HL-60 (cell line): ENCODE measurements around the gene TBC1D22A.

Experiments used
- DNase-seq, 2 experiments: peaks; one replicate each; pipeline ENCODE4 v3.0.0-alpha.2; 2010 to 2020; ENCODE audit warnings: low read depth in 1 of 2, low spot score in 1 of 2
- H3K27ac ChIP-seq: fragments of 250-450 bp; sonication (Bioruptor Pico); replicated peaks from 2 replicates; pipeline ENCODE4 v1.5.1; 2020; ENCODE audit warnings: mild to moderate bottlenecking, moderate library complexity
- H3K27me3 ChIP-seq: fragments of 250-450 bp; sonication (Bioruptor Pico); 2 replicates; pipeline ENCODE4 v1.5.1; 2021; ENCODE audit warnings: mild to moderate bottlenecking, moderate library complexity; ENCODE audit not compliant: insufficient read depth, poor library complexity, severe bottlenecking
- H3K4me3 ChIP-seq: replicated peaks from 2 replicates; pipeline ENCODE4 v1.5.1; 2011; ENCODE audit warnings: mild to moderate bottlenecking, control low read depth, low read length; ENCODE audit not compliant: insufficient read depth
- GABPA ChIP-seq: IDR thresholded peaks from 2 replicates; pipeline ENCODE4 v1.6.1; 2012; ENCODE audit warnings: low read depth
- POLR2AphosphoS5 ChIP-seq: IDR thresholded peaks from 2 replicates; pipeline ENCODE4 v1.6.1; 2012; ENCODE audit warnings: low read depth
- SPI1 ChIP-seq: IDR thresholded peaks from 2 replicates; pipeline ENCODE4 v1.6.1; 2012; ENCODE audit warnings: low read depth, mild to moderate bottlenecking, borderline replicate concordance
- TF ChIP-seq, protein P1 (sequence below): IDR thresholded peaks from one replicate; pipeline ENCODE4 v1.5.1; 2011; ENCODE audit warnings: low read length, control low read depth, inconsistent platforms; ENCODE audit not compliant: insufficient read depth
- TF ChIP-seq, protein P2 (sequence below): IDR thresholded peaks from 2 replicates; pipeline ENCODE4 v1.6.1; 2012; ENCODE audit warnings: low read depth; ENCODE audit not compliant: insufficient replicate concordance

Gene TBC1D22A

DNA sequence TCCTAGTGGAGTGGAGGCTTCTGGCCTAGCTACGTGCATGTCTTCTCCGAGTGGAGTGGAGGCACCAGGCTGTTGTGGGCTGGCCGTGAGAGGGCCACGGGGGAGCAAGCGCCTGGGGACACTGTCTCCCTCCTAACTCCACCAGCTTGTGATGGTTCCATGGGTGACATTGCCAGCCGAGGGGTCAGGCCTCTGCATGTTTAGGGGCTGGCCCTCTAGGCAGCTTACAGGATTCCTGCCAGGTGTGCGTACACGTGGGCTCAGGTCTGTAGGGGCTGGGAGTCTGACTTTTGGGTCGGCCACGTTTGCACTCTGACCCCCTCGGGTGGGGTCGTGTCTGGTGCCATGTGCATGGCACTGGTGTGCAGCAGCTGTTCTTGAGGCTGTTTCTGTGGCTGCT lies 31.6 kb downstream of the TBC1D22A start:
- Histone ChIP-seq H3K4me3 (no peak overlapping the region), H3K27ac (no peak overlapping the region), H3K27me3 (no peaks in the 10 kb centered on the region)
- TF ChIP-seq, protein P1, sequence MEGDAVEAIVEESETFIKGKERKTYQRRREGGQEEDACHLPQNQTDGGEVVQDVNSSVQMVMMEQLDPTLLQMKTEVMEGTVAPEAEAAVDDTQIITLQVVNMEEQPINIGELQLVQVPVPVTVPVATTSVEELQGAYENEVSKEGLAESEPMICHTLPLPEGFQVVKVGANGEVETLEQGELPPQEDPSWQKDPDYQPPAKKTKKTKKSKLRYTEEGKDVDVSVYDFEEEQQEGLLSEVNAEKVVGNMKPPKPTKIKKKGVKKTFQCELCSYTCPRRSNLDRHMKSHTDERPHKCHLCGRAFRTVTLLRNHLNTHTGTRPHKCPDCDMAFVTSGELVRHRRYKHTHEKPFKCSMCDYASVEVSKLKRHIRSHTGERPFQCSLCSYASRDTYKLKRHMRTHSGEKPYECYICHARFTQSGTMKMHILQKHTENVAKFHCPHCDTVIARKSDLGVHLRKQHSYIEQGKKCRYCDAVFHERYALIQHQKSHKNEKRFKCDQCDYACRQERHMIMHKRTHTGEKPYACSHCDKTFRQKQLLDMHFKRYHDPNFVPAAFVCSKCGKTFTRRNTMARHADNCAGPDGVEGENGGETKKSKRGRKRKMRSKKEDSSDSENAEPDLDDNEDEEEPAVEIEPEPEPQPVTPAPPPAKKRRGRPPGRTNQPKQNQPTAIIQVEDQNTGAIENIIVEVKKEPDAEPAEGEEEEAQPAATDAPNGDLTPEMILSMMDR, result no peak
- TF ChIP-seq GABPA, result no peak
- no peak for TF ChIP-seq POLR2AphosphoS5
- TF ChIP-seq SPI1, result no peak
- TF ChIP-seq, protein P2, sequence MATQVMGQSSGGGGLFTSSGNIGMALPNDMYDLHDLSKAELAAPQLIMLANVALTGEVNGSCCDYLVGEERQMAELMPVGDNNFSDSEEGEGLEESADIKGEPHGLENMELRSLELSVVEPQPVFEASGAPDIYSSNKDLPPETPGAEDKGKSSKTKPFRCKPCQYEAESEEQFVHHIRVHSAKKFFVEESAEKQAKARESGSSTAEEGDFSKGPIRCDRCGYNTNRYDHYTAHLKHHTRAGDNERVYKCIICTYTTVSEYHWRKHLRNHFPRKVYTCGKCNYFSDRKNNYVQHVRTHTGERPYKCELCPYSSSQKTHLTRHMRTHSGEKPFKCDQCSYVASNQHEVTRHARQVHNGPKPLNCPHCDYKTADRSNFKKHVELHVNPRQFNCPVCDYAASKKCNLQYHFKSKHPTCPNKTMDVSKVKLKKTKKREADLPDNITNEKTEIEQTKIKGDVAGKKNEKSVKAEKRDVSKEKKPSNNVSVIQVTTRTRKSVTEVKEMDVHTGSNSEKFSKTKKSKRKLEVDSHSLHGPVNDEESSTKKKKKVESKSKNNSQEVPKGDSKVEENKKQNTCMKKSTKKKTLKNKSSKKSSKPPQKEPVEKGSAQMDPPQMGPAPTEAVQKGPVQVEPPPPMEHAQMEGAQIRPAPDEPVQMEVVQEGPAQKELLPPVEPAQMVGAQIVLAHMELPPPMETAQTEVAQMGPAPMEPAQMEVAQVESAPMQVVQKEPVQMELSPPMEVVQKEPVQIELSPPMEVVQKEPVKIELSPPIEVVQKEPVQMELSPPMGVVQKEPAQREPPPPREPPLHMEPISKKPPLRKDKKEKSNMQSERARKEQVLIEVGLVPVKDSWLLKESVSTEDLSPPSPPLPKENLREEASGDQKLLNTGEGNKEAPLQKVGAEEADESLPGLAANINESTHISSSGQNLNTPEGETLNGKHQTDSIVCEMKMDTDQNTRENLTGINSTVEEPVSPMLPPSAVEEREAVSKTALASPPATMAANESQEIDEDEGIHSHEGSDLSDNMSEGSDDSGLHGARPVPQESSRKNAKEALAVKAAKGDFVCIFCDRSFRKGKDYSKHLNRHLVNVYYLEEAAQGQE, result no peak
- DNase-seq, result no peak

DNA sequence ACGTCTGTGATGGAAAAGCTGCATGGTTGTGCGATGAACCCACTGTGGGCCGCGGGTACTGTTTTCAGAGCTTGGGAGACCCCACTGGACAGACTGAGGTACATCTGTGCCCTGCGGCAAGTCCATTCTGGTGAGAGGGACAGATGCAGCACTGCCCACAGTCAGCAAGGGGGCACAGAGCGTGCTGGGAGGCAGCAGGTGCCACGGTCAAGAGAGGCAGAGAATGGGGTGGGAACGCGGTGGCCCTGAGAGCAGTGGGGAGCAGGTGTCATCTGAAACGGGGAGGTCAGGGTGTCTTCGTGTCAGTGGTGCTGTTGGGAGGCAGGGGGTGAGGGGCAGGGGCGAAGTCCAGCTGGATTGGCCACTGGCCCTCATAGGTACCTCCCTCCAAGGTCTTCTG lies 32.0 kb downstream of the TBC1D22A start:
- Histone ChIP-seq H3K27ac (no peak overlapping the region), H3K27me3 (no peaks in the 10 kb centered on the region), H3K4me3 (no peak overlapping the region)
- no peak for DNase-seq
- TF ChIP-seq GABPA, result no peak
- TF ChIP-seq SPI1, result no peak
- no peak for TF ChIP-seq POLR2AphosphoS5
- TF ChIP-seq, protein P2, result no peak
- TF ChIP-seq, protein P1, result no peak

DNA sequence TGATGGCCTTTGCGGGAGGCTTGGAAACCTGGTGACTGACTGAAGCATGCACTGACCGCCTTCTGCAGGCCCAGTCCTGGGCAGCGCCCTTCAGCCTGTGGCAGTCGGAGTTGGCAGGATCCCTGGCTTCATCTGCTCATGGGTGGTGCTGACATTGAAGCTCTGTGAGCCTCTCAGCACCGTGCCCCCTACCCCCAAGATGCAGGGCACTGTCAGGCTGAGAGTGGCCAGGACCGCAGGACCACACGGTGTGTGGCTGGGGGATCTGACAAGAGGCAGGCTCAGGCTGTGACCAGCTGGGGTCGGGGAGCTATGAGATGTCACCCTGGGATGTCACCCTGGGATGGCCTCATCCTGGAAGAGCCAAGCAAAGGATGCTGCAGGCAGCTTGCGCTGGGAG lies 32.7 kb downstream of the TBC1D22A start:
- no peak overlapping the region for H3K4me3 ChIP-seq
- no peaks in the 10 kb centered on the region for H3K27me3 ChIP-seq
- DNase-seq, result no peak
- H3K27ac ChIP-seq, result no peak overlapping the region
- TF ChIP-seq GABPA (no peak), POLR2AphosphoS5 (no peak), SPI1 (no peak)
- TF ChIP-seq, protein P1, result no peak
- TF ChIP-seq, protein P2, result no peak
